GM19035 (cell line): Measurements from ENCODE around the gene GBX1.

Experiments
- ATAC-seq: cut with Tn5 transposase; IDR thresholded peaks from one replicate; pipeline ENCODE4 v1.9.1; 2021; ENCODE audit not compliant: unreplicated experiment

GBX1 gene

DNA sequence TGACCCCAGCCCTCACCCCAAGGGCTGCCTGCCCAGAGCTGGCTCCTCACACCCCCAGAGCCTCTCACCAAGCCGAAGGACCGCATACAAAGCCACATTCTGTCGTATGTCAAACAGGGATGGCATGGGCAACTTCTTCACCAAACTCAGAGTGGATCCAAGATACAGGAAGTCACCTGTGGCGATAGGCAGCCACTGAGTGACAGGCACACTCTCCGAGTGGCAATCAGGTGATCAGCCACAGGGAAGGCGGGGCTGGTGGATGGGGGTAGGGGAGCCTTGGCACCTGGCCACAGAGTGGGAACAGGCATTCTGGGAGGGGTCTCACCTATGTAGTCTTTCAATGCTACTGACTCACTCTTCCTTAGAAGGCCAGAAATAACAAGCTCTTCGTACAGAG, 26.7 kb upstream of the GBX1 start:
- ATAC-seq, result no peak

DNA sequence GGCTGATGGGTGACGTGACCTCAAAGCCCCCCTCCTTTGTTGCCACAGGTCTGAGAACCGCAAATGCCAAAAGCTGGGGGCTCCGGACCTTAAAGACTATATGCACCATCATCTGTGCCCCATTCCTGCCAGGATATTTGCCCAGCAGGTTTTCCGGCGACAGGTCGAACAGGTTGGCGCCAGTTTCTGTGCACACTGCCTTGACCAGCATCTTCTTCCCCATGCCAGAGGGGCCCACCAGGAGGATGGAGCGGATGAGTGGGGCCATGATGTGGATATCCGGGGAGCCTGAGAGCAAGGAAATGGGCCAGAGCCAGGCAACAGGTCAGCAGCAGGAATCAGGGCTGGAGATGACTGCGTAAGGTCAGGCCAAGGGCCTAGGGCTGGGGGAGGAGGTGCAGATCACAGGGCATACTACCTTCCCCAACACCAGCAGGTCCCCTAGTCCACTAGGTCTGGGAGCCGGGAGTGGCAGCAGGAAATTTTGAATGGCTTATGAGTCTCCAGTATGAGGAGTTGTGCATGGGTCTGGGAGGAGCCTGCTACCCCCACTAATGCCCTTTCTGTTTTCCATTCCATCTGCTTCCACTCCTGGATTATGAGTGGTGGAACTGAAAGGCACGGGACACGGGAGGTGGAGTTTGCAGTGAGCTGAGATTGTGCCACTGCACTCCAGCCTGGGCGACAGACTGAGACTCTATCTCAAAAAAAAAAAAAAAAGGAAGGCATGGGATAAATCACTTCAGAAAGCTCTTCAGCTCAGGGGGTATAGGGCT, 25.9 kb upstream of the GBX1 start:
- ATAC-seq, result no peak

GRCh38 chr7:151192002-151192539, 24.6 kb upstream of the GBX1 start:
- ATAC-seq, result no peak

GRCh38 chr7:151191544-151191943, 24.1 kb upstream of the GBX1 start:
- ATAC-seq, result no peak

DNA sequence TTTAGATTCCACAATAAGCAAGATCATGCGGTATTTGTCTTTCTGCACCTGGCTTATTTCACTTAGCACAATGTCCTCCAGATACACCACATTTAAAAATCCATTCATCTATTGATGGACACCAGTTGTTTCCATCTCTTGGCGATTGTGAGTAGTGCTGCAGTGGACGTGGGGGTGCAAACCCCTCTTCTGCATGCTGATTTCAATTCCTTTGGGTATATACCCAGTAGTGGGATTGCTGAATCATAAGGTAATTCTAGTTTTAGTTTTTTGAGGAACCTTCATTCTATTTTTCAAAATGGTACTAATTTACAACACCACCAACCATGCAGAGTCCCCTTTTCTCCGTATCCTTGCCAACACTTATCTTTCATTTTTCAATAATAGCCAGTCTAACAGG, 21.5 kb upstream of the GBX1 start:
- ATAC-seq, result no peak

GRCh38 chr7:151188252-151188542, 20.7 kb upstream of the GBX1 start:
- no peak for ATAC-seq

GRCh38 chr7:151187409-151188251, 20.1 kb upstream of the GBX1 start:
- ATAC-seq, result no peak

DNA sequence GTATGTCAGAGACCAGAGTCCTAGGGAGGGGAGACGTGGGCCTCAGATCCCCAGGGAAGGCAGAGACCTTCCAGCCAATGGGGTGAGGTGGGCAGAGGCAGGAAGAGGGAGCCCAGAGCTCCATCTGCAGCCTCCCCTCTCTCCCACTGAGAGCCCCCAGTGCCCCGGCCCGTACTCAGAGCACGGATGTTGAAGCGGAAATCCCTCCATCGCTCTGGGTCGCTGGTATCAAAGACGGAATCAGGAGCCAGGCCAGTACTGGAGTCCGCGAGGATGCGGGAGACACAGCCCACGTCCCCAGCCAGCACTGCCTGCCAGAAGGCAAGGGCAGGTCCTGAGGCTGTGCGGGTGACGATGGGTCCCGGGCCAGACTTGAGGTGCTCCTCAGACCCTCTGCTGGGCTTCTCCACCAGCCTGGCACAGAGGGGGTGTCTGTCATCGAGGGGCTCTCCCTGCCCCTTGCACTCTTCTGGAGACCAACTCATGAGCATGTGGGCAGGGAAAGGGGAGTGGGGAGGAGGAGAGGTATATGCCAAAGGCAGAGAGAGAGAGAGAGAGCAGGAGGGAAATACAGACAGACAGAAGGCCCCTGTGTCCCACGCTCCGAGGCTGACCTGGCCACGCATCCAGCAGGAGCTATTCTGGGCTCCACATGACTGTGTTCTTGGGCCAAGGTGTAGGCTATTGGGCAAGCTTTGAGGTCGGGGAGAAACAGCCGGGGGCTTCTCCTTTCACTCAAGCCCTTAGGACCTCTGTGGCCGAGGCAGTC, 19.3 kb upstream of the GBX1 start, which contains the start of gene ASB10:
Gene ASB10 (minus strand): TSS at position 611 of the 769 bp plus-strand sequence. CDS start 120 bp downstream, at position 491.
- ATAC-seq, result no peak

GRCh38 chr7:151185762-151186639, 18.5 kb upstream of the GBX1 start:
- no peak for ATAC-seq

- no peak for ATAC-seq
Measured at GRCh38 chr7:151181011-151181431, 13.5 kb upstream of the GBX1 start.

GRCh38 chr7:151179946-151180345, 12.5 kb upstream of the GBX1 start:
- ATAC-seq, result no peak

DNA sequence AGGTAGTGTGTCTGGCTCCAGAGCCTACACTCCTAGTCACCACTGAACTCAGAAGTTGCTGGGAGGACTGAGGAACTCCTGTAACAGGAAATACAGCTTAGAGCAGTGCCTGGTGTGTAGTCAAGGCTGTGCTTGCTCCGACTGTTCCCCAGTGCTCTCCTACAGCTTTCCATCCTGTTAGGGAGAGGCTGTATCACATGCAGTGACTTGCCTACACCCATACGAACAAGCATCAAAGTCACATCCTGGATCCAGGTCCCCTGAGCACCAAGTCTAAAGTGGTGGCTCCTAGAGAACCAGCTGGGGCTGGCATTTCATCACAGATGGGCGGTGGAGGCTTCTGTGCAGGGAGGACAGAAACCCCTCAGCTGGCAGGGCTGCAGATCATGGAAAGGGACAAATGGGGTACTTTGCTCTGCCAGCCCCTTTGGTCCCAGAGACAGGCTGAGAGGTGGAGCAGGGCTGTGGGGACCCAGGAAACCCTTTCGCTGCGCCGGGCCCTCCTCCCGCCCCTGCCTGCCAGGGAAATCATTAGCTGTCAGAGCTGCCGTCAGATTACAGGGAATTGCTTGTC, 11.9 kb upstream of the GBX1 start:
- no peak for ATAC-seq

GRCh38 chr7:151178831-151179230, 11.3 kb upstream of the GBX1 start:
- ATAC-seq, result no peak

- ATAC-seq, result no peak
Measured at GRCh38 chr7:151178236-151178635, 10.7 kb upstream of the GBX1 start.

GRCh38 chr7:151177310-151177709, 9.8 kb upstream of the GBX1 start:
- no peak for ATAC-seq

- no peak for ATAC-seq
Measured at GRCh38 chr7:151176401-151176800, 8.9 kb upstream of the GBX1 start.

DNA sequence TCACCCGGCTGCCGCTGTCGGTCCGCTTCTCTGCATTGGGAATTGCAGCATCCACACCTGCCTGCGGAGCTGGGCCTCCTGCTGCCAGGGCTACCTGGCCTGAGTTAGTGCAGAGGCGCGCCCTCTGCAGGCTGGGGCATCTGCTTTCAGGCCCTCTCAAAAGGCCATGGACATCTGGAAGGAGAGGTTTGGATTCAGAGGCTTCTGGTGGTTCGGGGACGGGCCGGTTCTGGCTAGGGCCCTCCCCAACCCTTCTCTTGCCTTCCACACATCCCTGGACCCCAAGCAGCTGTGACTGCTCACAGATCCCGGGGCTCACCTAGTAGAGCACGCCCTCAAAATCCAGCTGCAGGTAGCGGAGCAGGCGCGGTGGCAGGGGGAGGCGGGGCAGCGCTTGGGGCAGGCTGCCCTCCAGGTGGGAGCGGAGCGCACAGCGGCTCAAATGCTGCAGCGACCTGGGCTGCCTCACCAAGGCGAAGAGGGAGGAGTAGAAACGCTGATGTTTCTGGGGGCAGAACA, 8.4 kb upstream of the GBX1 start:
- ATAC-seq, result no peak

DNA sequence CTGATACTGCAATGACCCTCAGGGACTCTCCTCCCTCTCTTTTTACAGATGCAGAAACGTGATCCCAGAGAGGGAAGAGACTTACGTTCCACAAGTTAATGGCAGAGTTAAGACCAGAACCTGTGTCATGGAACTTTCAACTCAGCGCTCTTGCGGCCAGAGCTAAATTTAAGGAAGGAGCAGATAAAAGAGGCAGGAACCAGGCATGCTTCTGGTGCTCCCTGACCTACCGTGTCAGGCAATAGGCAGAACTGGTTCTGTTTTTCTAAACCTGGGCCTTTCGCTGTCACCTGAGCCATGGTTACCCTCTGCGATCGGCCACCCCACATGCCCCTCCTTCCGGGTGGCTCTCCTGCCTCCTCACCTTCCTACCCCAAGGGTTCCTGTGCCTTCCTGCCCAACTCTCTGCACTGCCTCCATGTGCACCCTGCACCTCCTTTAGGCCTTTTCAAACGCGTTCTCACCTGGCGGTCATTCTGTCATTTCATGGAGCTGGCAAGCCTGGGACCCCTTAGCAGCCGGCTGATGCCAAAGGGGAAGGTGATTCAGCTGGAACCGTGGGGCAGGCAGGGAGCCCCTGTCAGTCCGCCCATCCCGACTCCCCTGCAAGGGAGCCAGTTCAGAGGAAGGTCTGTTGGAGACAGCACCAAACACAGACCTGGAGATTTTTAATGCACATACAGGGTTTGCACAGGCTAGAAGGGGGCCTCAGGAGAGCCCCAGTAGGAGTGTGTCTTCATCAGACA, 7.7 kb upstream of the GBX1 start:
- ATAC-seq, result no peak
